GM23248 (cell line): ENCODE data around the gene SUFU.

ENCODE experiments used
- EZH2 ChIP-seq: fragments of 200-600 bp; sonication (generic); IDR thresholded peaks from 2 replicates; pipeline ENCODE4 v1.6.1; 2018; ENCODE audit warnings: antibody characterized with exemption, mild to moderate bottlenecking; ENCODE audit not compliant: insufficient read depth, poor library complexity, severe bottlenecking
- EZH2phosphoT487 ChIP-seq: fragments of 200-600 bp; sonication (generic); IDR thresholded peaks from 2 replicates; pipeline ENCODE4 v1.6.1; 2018; ENCODE audit warnings: antibody characterized with exemption, moderate library complexity, mild to moderate bottlenecking, low read depth; ENCODE audit not compliant: insufficient read depth

DNA sequence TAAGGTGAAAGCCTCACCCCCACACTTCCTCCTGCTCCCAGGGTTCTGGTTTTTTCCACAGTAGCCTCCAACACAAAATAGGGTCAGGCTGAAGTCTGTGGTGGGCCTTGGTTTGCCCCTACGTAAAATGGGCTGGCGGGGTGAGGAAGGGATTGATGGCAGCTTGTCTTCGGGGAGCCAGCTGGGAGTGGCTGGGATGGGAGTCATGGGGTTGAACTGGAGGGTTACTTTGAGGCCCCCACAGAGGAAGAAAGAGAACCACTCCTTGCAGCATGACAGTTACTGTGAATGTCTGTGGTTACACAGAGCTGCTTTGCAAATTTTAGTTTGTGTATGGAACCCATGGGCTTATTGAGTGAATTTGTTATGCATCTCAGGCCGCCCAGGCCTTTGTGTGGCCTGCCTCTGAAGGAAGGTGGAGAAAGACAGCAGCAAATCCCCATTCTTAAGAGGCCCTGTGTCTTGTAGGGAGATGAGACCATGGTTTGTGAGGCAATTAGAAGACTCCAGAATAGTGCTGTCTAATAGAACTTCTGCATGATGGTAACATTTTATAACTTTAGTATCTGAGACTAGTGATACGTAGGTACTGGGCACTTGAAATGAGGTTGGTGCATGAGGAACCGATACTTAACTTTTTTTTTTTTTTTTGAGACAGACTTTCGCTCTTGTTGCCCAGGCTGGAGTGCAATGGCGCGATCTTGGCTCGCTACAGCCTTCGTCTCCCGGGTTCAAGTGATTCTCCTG is 148.6 kb downstream of the SUFU start:
- no peak for TF ChIP-seq EZH2phosphoT487
- no peak for TF ChIP-seq EZH2
